ENCODE measurements around the gene CTAGE1. TPM values are rescaled to one million over a fixed set of nuclear protein-coding genes. Genes with fewer than 3 reads are reported as not detected.

The CTAGE1 gene
- total and polyA plus RNA-seq, 2 donors (not counting 3 experiments of a cell fraction or from before 2014, with no cell fraction given): not detected

DNA sequence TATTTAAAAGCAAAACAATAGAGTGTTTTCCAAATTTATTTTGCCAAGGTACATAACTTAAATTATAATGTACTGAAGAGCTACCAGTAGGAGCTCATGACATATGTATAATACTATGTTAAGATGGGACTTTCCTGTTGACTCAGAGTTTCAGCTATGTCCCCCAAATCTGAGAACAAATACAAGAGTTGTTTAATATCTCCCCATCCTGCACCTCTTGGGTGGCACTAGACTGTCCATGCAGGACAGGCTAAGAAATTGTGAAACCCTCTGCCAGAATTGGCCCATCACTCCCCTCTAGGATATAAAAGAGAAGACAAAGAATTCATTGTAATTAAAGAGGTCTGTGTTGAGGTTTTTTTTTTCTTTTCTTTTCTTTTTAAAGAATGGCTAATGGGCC lies 21.7 kb upstream of the CTAGE1 start:
- Histone ChIP-seq H3K4me3 (replicated peaks in 1 of 3; ENCODE audit: insufficient read depth in 1 of 3, low read depth in 1 of 3, low read length in 3 of 3) (no peak overlapping the region), H2AFZ (ENCODE audit: low read depth, low read length) (no peak overlapping the region), H3K9me3 (replicated peaks; ENCODE audit: control insufficient read depth, insufficient read depth, low read length) (no peaks in the 10 kb centered on the region), H3K27ac (ENCODE audit: insufficient read depth, low read depth, low read length) (no peak overlapping the region), H3K36me3 (ENCODE audit: control insufficient read depth in 2 of 2, extremely low read depth in 1 of 2, insufficient read depth in 2 of 2, low read length in 2 of 2) (no peaks in the 10 kb centered on the region), H3K9me1 (replicated peaks; ENCODE audit: control insufficient read depth, extremely low read depth, insufficient read depth, low read length) (no peaks in the 10 kb centered on the region), H4K20me1 (replicated peaks; ENCODE audit: control insufficient read depth, extremely low read depth, insufficient read depth, low read length) (no peaks in the 10 kb centered on the region), H3K79me2 (ENCODE audit: control insufficient read depth, insufficient read depth, low read length) (no peaks in the 10 kb centered on the region), H3K9ac (replicated peaks; ENCODE audit: extremely low read depth, insufficient read depth, low read length) (no peak overlapping the region), H3K4me1 (ENCODE audit: control insufficient read depth, extremely low read depth, insufficient read depth, low read length) (peaks cover 14% of the 10 kb centered on the region), H3K4me2 (ENCODE audit: insufficient read depth, low read length) (no peak overlapping the region), H3K27me3 (ENCODE audit: control insufficient read depth in 2 of 2, insufficient read depth in 2 of 2, low read length in 2 of 2) (no peaks in the 10 kb centered on the region)
- BruUV-seq (replicated peaks): no TSS peak
- intact Hi-C loops (cut with micrococcal nuclease): no loop called here
- no peak for DNase-seq (ENCODE audit: low read depth, low spot score)
- FAIRE-seq: no peak
- POLR2A ChIA-PET: no interaction called here
- CTCF ChIA-PET: interaction anchor here (0.6 to 2.0 kb wide), 5 partner anchors 11 to 139 kb away, joined by 3 to 4 read pairs (median 3); no protein-coding TSS in a partner anchor
- TF ChIP-seq MYC (IDR thresholded peaks at IDR 0.05; ENCODE audit: low read depth, low read length) (no peak), JUN (IDR thresholded peaks at IDR 0.05; ENCODE audit: borderline replicate concordance, insufficient read depth, insufficient read length, low read depth) (no peak), EZH2 (IDR thresholded peaks at IDR 0.05; ENCODE audit: borderline replicate concordance, low read depth, low read length, severe bottlenecking) (no peak), FOS (IDR thresholded peaks at IDR 0.05; ENCODE audit: borderline replicate concordance, insufficient read depth, low read length) (no peak), POLR2AphosphoS5 (IDR thresholded peaks at IDR 0.05; ENCODE audit: insufficient read depth, low read depth, low read length) (no peak), GATA2 (IDR thresholded peaks at IDR 0.05; ENCODE audit: insufficient read depth, insufficient read length, low read depth, low read length) (no peak), POLR2A (IDR thresholded peaks at IDR 0.05; ENCODE audit: low read depth, low read length) (no peak)
- TF ChIP-seq, protein P1, sequence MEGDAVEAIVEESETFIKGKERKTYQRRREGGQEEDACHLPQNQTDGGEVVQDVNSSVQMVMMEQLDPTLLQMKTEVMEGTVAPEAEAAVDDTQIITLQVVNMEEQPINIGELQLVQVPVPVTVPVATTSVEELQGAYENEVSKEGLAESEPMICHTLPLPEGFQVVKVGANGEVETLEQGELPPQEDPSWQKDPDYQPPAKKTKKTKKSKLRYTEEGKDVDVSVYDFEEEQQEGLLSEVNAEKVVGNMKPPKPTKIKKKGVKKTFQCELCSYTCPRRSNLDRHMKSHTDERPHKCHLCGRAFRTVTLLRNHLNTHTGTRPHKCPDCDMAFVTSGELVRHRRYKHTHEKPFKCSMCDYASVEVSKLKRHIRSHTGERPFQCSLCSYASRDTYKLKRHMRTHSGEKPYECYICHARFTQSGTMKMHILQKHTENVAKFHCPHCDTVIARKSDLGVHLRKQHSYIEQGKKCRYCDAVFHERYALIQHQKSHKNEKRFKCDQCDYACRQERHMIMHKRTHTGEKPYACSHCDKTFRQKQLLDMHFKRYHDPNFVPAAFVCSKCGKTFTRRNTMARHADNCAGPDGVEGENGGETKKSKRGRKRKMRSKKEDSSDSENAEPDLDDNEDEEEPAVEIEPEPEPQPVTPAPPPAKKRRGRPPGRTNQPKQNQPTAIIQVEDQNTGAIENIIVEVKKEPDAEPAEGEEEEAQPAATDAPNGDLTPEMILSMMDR (IDR thresholded peaks at IDR 0.05; ENCODE audit: extremely low read depth in 1 of 2, insufficient read depth in 1 of 2, low read depth in 1 of 2, low read length in 2 of 2): no peak
- TF ChIP-seq, protein P2, sequence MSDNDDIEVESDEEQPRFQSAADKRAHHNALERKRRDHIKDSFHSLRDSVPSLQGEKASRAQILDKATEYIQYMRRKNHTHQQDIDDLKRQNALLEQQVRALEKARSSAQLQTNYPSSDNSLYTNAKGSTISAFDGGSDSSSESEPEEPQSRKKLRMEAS (IDR thresholded peaks at IDR 0.05; ENCODE audit: insufficient read depth, insufficient read length): no peak
- dilution Hi-C loops (cut with MboI; ENCODE audit: extremely low pct_ligation_motif_present, low sequenced_read_pairs): loop anchor here (25.0 kb wide), 1 partner anchor 252 kb away; no protein-coding TSS in a partner anchor

All from endothelial cell of umbilical vein (primary cell).